Left forelimb (tissue), 1 donor: ENCODE measurements around the gene ST6GAL1.
"Not testable (repeated sequence)": the region's sequence is repeated elsewhere in the genome, so short reads cannot be mapped to it uniquely, and the experiment has no call there.

Experiments used
- DNase-seq: peaks from one replicate; pipeline ENCODE4 v3.0.0-alpha.2; 2018; ENCODE audit warnings: low spot score

ST6GAL1 gene

GRCh38 chr3:187021748-187022402 is 91.5 kb downstream of the ST6GAL1 start:
- no peak for DNase-seq

GRCh38 chr3:187022403-187023029 is 92.2 kb downstream of the ST6GAL1 start:
- no peak for DNase-seq

- not testable (repeated sequence) for DNase-seq
These were observed 93.0 kb downstream of the ST6GAL1 start for GRCh38 chr3:187023340-187023739.

- DNase-seq: no peak
These were observed 94.4 kb downstream of the ST6GAL1 start for GRCh38 chr3:187024536-187025226.

GRCh38 chr3:187025254-187025655 is 94.9 kb downstream of the ST6GAL1 start:
- no peak for DNase-seq

- DNase-seq: no peak
These were observed 95.5 kb downstream of the ST6GAL1 start for GRCh38 chr3:187025656-187026316.

GRCh38 chr3:187026317-187026670 is 96.0 kb downstream of the ST6GAL1 start:
- DNase-seq: no peak

GRCh38 chr3:187027531-187028278 is 97.4 kb downstream of the ST6GAL1 start:
- no peak for DNase-seq

GRCh38 chr3:187031934-187032333 is 101.6 kb downstream of the ST6GAL1 start:
- no peak for DNase-seq

GRCh38 chr3:187036394-187036793 is 106.1 kb downstream of the ST6GAL1 start:
- no peak for DNase-seq

- DNase-seq: no peak
These were observed 108.9 kb downstream of the ST6GAL1 start for GRCh38 chr3:187039100-187039722.

- no peak for DNase-seq
These were observed 109.5 kb downstream of the ST6GAL1 start for GRCh38 chr3:187039723-187040414.

GRCh38 chr3:187040516-187041361 is 110.4 kb downstream of the ST6GAL1 start:
- no peak for DNase-seq

GRCh38 chr3:187041362-187042307 is 111.3 kb downstream of the ST6GAL1 start:
- no peak for DNase-seq

GRCh38 chr3:187042346-187042745 is 112.0 kb downstream of the ST6GAL1 start:
- no peak for DNase-seq

GRCh38 chr3:187042874-187043458 is 112.6 kb downstream of the ST6GAL1 start:
- DNase-seq: no peak

- no peak for DNase-seq
These were observed 113.9 kb downstream of the ST6GAL1 start for GRCh38 chr3:187044206-187044605.

- DNase-seq: no peak
These were observed 114.7 kb downstream of the ST6GAL1 start for GRCh38 chr3:187044867-187045552.
